ENCODE measurements around the gene RXRA. TPM values are rescaled to one million over a fixed set of nuclear protein-coding genes. Genes with fewer than 3 reads are reported as not detected.
A peak's percentile ranks its signal among the peaks of the same experiment; 100 is the strongest.

The RXRA gene
- total RNA-seq, 1 donor from 2014 or later, result 49.4 TPM

- H3K27me3 ChIP-seq, result no peaks in the 10 kb centered on the region
These were observed 31.8 kb upstream of the RXRA start for GRCh38 chr9:134294153-134295071.

GRCh38 chr9:134295101-134295745, 31.0 kb upstream of the RXRA start:
- no peaks in the 10 kb centered on the region for H3K36me3 ChIP-seq
- DNase-seq (ENCODE audit: extremely low spot score in 2 of 2), result no peak
- intact Hi-C loops (cut with DNase I), result no loop called here
- TF ChIP-seq POLR2A (IDR thresholded peaks at IDR 0.05) (no peak), POLR2AphosphoS5 (IDR thresholded peaks at IDR 0.05; ENCODE audit: insufficient read depth in 1 of 2, low read depth in 1 of 2) (no peak), CTCF (IDR thresholded peaks at IDR 0.05) (no peak)
- H3K4me1 ChIP-seq, result peaks cover 23% of the 10 kb centered on the region
- no peaks in the 10 kb centered on the region for H3K27me3 ChIP-seq
- no peaks in the 10 kb centered on the region for H3K9me3 ChIP-seq
- no peak overlapping the region for H3K27ac ChIP-seq
- H3K4me3 ChIP-seq, result no peak overlapping the region

More at GRCh38 chr9:134294153-134295071, 31.8 kb upstream of the RXRA start:
- H3K9me3 ChIP-seq, result no peaks in the 10 kb centered on the region
- H3K4me1 ChIP-seq, result peaks cover 17% of the 10 kb centered on the region
- H3K4me3 ChIP-seq, result peak overlapping the region; percentile 16 to 42
- H3K27ac ChIP-seq, result peak overlapping the region; percentile 36
- DNase-seq (ENCODE audit: extremely low spot score in 2 of 2), result no peak
- intact Hi-C loops (cut with DNase I), result no loop called here
- no peaks in the 10 kb centered on the region for H3K36me3 ChIP-seq
- TF ChIP-seq CTCF (IDR thresholded peaks at IDR 0.05) (no peak), POLR2A (IDR thresholded peaks at IDR 0.05) (no peak), POLR2AphosphoS5 (IDR thresholded peaks at IDR 0.05; ENCODE audit: insufficient read depth in 1 of 2, low read depth in 1 of 2) (peak in 1 of 2 donors; percentile 31)

GRCh38 chr9:134295746-134296250, 30.5 kb upstream of the RXRA start:
- Histone ChIP-seq H3K4me1 (peaks cover 23% of the 10 kb centered on the region), H3K27me3 (no peaks in the 10 kb centered on the region), H3K36me3 (no peaks in the 10 kb centered on the region), H3K27ac (no peak overlapping the region), H3K9me3 (no peaks in the 10 kb centered on the region), H3K4me3 (no peak overlapping the region)
- no peak for DNase-seq (ENCODE audit: extremely low spot score in 2 of 2)
- intact Hi-C loops (cut with DNase I), result no loop called here
- TF ChIP-seq CTCF (IDR thresholded peaks at IDR 0.05), result no peak
- TF ChIP-seq POLR2AphosphoS5 (IDR thresholded peaks at IDR 0.05; ENCODE audit: insufficient read depth in 1 of 2, low read depth in 1 of 2), result no peak
- no peak for TF ChIP-seq POLR2A (IDR thresholded peaks at IDR 0.05)

GRCh38 chr9:134296301-134297082, 29.8 kb upstream of the RXRA start:
- intact Hi-C loops (cut with DNase I), result no loop called here
- peaks cover 23% of the 10 kb centered on the region for H3K4me1 ChIP-seq
- H3K27me3 ChIP-seq, result no peaks in the 10 kb centered on the region
- no peaks in the 10 kb centered on the region for H3K9me3 ChIP-seq
- no peak for DNase-seq (ENCODE audit: extremely low spot score in 2 of 2)
- H3K36me3 ChIP-seq, result no peaks in the 10 kb centered on the region
- TF ChIP-seq POLR2AphosphoS5 (IDR thresholded peaks at IDR 0.05; ENCODE audit: insufficient read depth in 1 of 2, low read depth in 1 of 2), result no peak
- no peak for TF ChIP-seq CTCF (IDR thresholded peaks at IDR 0.05)
- TF ChIP-seq POLR2A (IDR thresholded peaks at IDR 0.05), result no peak
- no peak overlapping the region for H3K4me3 ChIP-seq
- H3K27ac ChIP-seq, result no peak overlapping the region

Measured in vagina (tissue), 2 donors.